ENCODE data around the gene STK24.

Gene STK24

GRCh38 chr13:98440390-98441055, 136.4 kb downstream of the STK24 start:
- no peak for DNase-seq (ENCODE audit: low read depth in 4 of 4, low spot score in 1 of 4)

GRCh38 chr13:98439896-98440295, 137.0 kb downstream of the STK24 start:
- no peak for DNase-seq (ENCODE audit: low read depth in 4 of 4, low spot score in 1 of 4)

DNA sequence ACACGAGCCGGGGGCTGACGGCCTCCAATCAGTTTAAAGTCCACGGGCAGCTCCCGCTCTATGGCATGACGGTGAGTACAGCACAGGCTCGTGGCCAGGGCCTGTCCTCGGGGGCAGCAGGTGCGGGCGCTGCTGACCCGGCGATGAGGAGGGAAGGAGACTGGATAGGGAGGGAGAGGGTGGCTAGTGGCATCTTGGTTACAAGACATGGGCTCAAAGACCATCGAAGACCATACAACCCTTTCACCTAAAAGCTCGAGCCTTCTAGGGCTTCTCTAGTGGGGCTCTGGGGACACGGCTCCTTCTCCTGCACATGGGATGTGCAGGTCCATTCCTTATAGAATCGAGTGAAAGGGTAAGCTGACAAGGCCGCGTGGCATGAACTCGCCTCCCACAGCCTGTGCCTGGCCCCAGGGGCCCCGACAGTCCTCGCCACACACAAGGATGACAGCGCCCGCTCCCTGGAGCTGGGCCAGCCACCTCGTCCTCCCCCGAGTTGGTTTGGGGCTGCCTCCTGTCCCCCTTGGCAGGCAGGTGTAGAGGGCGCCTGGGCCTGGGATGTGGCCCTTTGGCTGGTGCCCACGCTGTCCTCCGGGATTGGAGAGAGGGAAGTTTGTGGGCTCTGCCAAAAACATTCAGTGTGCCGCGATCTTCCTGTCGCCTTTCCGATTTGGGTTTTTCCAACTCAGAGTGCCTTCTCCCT, 137.6 kb downstream of the STK24 start:
- no peak for DNase-seq (ENCODE audit: low read depth in 4 of 4, low spot score in 1 of 4)

GRCh38 chr13:98438246-98439125, 138.4 kb downstream of the STK24 start:
- DNase-seq (ENCODE audit: low read depth in 4 of 4, low spot score in 1 of 4) = no peak

DNA sequence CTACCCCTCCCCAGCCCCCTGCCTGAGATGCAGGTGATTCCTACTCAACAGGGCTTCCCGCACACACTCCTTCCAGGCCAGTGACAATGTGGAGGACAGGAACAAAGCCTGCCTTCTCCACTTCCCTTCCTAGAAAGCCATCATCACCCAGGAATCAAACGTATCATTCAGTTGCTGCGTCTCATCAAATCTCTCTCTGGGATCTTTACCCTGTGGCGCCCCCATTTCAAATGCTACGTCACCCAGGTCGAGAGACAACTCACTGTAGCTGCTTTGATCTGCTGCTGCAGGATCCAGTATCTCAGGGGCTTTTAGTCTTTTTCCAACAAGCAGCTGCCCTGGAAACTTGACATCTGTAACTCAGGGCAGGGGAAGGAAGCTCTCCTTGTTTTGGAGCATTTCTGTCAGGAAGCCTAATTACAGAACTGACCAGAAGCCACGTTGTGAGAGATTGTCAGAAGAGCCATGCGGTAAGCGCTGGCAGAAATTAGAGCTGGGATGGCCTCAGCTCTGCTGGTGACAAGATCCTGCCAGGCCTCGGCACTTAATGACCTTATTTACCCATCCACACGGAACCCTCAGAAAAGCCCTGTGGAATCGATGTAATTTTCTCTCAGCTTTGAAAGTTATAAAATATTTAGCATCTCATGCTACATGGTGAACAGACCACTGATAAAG, 140.5 kb downstream of the STK24 start:
- no peak for DNase-seq (ENCODE audit: low read depth in 4 of 4, low spot score in 1 of 4)

DNA sequence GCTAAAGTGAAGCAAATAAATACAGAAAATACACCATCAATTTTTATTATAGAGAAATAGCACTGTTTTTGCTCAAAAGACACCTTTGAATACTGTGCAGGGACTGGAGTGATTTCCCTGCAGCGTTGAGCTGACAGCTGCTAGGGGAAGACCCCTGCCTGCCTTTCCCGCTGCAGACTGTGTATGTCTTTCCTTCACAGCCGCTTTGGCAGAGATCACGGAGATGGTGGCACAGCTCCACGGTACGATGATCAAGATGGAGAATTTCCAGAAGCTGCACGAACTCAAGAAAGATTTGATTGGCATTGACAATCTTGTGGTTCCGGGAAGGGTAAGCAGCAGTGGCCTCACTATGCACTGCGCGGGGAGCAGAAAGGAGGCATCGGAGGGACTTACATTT, 141.5 kb downstream of the STK24 start:
- no peak for DNase-seq (ENCODE audit: low read depth in 4 of 4, low spot score in 1 of 4)

- DNase-seq (ENCODE audit: low read depth in 4 of 4, low spot score in 1 of 4) = no peak
Observed at GRCh38 chr13:98434060-98434459, 142.8 kb downstream of the STK24 start.

- no peak for DNase-seq (ENCODE audit: low read depth in 4 of 4, low spot score in 1 of 4)
Observed at GRCh38 chr13:98433654-98434053, 143.3 kb downstream of the STK24 start.

- DNase-seq (ENCODE audit: low read depth in 4 of 4, low spot score in 1 of 4) = no peak
Observed at GRCh38 chr13:98432638-98433037, 144.3 kb downstream of the STK24 start.

- no peak for DNase-seq (ENCODE audit: low read depth in 4 of 4, low spot score in 1 of 4)
Observed at GRCh38 chr13:98429977-98430736, 146.8 kb downstream of the STK24 start.

- no peak for DNase-seq (ENCODE audit: low read depth in 4 of 4, low spot score in 1 of 4)
Observed at GRCh38 chr13:98429531-98429930, 147.4 kb downstream of the STK24 start.

DNA sequence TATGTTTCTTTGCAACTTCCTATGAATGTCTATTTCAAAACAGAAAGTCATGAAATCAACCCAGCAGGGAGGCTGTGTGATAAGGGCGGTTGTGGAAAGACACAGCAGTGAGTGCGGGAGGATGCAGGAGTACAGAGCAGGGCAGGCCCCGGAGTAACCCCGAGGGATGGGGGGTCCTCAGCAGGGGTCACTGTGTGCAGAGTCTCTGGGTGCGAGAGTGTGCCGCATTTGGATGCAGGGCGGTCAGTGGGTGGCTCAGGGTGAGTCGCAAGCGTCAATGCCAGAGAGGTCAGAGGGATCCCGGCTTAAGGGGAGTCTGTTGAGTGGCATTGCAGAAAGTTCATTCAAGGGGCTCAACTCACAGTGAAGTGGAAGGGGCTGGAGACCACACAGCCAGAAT, 147.8 kb downstream of the STK24 start:
- DNase-seq (ENCODE audit: low read depth in 4 of 4, low spot score in 1 of 4) = no peak

DNA sequence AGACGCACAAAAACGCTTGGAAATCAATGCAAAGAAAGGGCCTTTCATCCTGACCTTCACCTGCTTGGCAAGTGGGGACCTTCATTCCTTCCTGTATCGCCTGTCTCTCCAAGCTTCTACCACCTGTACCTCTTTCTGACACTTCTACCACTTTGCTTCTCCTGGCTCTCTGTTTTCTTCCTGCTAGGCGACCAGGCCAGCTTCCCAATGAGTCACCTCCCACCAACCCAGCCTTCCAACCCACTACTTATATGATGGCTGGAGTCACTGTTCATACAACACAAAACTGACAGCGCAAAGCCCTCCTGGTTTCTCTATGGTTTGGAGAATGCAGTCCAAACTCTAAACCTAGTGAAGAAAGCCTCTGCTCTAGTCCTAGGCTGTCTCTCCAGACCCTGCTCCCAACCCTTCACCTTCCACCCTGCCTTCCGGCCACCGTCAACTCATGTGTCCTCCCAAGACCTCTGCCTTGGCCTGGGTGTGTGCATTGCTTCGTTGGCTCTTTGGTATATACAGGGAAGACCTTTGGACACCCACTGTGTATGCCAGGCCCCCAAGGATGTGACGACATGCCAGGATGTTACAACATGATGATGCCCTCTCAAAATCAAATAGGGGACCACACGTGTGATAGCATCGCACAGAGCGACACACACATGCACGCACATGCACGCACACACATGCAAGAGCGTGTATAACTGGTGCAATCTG, 148.5 kb downstream of the STK24 start:
- no peak for DNase-seq (ENCODE audit: low read depth in 4 of 4, low spot score in 1 of 4)

DNA sequence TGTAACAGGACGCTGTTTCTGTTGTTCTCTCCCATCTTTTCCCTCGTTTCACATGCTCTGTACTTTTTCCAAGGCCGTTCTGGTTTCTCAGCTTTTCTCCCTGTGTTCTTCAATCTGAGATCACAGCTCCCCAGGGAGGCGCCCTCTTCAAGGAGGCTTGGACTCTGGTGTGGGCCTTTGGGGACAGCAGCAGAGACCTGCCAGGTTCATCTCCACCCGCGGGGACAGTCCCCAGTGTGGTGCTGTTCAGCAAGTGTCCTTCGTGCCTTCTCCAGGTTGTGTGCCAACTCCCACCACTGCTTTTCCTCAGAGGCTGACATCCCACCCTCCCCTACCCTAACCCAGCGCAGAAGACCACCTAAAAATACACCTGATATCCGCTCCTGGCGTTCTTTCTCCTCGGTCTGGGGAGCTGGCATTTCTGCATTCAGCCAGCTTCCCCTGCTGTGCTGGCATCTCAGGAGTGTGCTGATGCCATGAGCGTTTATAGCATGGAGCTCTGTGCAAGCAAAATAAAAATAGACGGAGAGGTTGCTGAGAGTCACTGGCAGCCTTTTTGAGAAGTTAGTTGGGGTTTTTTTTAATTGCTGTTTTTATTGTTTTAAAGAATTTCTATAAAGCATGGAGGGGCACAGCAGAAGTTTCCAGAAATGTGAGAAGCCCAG, 149.4 kb downstream of the STK24 start:
- DNase-seq (ENCODE audit: low read depth in 4 of 4, low spot score in 1 of 4) = no peak

DNA sequence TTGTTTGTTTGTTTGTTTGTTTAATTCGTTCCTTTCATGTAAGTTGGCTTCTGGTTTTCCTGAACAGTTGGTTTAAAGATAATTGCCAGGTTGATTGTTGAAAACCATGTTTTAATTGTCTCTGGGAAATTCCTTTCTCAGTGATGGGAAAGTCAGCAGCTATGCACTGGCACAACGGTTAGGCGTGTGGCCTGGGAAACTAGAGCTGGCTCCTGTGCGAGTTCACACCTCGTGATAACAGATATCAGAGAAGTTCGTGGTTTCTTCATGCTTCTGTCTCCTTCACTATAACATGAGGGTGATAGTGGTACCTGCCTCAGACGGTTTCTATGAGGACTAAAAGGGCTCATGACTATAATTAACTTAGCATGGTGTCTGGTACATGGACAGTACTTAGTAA, 153.5 kb downstream of the STK24 start:
- DNase-seq (ENCODE audit: low read depth in 4 of 4, low spot score in 1 of 4) = no peak

GRCh38 chr13:98422046-98422445, 154.9 kb downstream of the STK24 start:
- DNase-seq (ENCODE audit: low read depth in 4 of 4, low spot score in 1 of 4) = no peak

- no peak for DNase-seq (ENCODE audit: low read depth in 4 of 4, low spot score in 1 of 4)
Observed at GRCh38 chr13:98420554-98421175, 156.2 kb downstream of the STK24 start.

DNA sequence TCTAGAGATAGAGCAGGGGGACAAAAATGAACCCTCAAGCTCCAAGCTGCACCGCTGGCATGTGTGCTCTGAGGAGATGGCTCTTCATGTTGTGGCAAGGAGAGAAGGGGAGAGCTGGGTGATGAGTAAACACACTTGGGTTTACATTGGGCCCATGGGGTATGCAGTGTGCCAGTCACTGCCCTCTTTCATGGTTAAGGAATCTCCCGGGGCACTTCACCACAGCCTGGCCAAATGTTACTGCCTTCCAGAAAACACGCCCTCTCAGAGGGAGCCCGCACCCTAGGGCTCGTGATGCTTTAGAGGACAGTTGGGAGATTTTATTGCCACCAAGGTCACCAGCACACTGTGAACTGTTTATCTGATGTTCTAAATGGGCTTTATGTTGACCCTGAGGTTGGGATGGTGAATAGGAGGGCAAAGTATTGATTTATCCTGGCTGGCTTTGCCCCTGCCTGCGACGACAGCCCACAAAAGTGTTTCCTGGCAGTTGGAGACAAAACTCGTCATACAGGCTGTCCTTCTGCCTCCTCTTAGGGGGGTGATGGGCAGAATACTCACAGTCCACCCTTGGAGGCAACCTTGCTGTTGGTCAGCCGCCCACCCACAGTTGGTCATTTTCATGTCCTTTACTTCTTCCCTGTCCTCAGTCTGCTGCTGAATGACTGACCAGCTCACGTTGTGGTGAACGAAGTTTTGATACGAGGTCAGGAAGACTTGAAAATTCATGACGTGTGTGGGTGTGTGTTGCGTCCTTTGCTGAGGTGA, 156.9 kb downstream of the STK24 start:
- DNase-seq (ENCODE audit: low read depth in 4 of 4, low spot score in 1 of 4) = no peak
